ENCODE data around the gene TMEM61. TPM values are rescaled to one million over a fixed set of nuclear protein-coding genes. Genes with fewer than 3 reads are reported as not detected.

The TMEM61 gene
- polyA plus RNA-seq, 1 of the 3 experiments (the other 2 are of a cell fraction) = not detected

DNA sequence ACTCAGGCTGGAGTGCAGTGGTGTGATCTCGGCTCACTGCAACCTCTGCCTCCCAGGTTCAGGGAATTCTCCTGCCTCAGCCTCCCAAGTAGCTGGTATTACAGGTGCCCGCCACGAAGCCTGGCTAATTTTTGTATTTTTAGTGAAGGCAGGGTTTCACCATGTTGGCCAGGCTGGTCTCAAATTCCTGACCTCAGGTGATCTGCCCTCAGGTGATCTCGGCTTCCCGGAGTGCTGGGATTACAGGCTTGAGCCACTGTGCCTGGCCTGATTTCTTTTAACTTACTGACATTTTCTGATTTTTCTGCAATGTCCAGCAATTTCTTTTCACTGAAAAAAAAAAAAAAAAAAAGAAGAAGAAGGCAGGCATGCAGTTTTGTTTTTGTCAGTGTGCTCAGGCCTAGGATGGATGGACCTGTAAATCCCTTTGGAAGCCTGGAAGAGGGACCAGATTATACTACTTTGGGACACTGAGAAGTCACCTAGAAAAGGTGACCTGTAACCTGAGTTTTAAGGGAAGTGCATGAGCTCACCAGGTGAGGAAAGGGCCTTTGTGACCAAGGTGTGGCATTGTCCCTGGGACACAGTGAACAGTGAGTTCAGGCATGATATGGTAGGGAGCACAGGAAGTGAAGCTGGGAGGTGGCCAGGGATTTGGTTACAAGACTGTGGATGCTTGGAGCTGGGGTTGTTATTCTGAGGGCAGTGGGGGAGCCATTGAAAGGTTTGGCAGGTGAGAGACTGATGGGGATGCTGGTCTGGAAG, 2.7 kb upstream of the TMEM61 start (continued):
- TF ChIP-seq, protein P1, sequence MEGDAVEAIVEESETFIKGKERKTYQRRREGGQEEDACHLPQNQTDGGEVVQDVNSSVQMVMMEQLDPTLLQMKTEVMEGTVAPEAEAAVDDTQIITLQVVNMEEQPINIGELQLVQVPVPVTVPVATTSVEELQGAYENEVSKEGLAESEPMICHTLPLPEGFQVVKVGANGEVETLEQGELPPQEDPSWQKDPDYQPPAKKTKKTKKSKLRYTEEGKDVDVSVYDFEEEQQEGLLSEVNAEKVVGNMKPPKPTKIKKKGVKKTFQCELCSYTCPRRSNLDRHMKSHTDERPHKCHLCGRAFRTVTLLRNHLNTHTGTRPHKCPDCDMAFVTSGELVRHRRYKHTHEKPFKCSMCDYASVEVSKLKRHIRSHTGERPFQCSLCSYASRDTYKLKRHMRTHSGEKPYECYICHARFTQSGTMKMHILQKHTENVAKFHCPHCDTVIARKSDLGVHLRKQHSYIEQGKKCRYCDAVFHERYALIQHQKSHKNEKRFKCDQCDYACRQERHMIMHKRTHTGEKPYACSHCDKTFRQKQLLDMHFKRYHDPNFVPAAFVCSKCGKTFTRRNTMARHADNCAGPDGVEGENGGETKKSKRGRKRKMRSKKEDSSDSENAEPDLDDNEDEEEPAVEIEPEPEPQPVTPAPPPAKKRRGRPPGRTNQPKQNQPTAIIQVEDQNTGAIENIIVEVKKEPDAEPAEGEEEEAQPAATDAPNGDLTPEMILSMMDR (IDR thresholded peaks at IDR 0.05) = no peak
- no peak for TF ChIP-seq YY1 (IDR thresholded peaks at IDR 0.05; ENCODE audit: low read depth)
- TF ChIP-seq EZH2phosphoT487 (IDR thresholded peaks at IDR 0.05; ENCODE audit: borderline replicate concordance, low read depth) = no peak
- TF ChIP-seq, protein P2, sequence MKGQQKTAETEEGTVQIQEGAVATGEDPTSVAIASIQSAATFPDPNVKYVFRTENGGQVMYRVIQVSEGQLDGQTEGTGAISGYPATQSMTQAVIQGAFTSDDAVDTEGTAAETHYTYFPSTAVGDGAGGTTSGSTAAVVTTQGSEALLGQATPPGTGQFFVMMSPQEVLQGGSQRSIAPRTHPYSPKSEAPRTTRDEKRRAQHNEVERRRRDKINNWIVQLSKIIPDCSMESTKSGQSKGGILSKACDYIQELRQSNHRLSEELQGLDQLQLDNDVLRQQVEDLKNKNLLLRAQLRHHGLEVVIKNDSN (IDR thresholded peaks at IDR 0.05; ENCODE audit: borderline replicate concordance, low read depth) = no peak
- TF ChIP-seq RCOR1 (IDR thresholded peaks at IDR 0.05; ENCODE audit: low read length) = no peak

DNA sequence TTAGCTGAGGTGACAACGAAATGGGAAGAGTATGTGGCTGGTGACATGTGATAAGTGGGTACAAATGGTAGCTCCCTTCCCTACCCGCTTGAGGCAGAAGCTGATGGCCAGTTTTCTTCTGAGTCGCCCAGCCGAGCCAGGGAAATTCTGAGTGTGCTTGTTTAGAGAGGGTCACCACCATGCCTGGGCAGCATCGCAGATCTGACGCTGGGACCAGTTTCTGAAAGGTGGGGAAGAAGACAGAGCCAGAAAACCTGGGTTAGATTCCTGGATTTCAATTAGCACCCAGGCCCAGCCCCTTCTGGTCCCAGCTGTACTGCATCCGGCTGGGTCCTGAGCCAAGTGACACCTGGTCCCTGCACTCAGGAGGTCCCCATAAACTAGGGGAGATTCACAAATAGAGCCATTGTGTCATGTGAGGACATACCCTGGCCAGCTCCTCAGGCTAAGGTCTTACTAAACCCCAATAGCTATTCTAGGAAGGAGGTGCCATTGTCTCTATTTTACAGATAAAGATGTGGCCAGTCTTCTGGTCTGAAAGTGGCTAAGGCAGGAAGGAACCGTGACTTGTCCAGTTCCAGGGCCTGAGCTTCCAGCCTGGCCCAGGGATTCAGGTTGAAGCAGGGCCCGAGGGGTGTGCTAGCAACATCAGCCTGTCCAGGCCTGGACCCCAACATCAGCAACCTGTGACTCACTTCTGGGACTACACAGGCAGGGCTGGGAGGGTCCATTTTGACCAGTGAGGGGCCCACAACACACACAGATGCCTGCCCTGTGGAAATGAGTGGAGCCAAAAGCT, 1.7 kb upstream of the TMEM61 start:
- no peaks in the 10 kb centered on the region for H4K20me1 ChIP-seq (ENCODE audit: insufficient read depth)
- no peak for TF ChIP-seq NRF1 (IDR thresholded peaks at IDR 0.05; ENCODE audit: low read depth, low read length)
- no peak for TF ChIP-seq FOXM1 (IDR thresholded peaks at IDR 0.05; ENCODE audit: low read depth)
- TF ChIP-seq, protein P3, sequence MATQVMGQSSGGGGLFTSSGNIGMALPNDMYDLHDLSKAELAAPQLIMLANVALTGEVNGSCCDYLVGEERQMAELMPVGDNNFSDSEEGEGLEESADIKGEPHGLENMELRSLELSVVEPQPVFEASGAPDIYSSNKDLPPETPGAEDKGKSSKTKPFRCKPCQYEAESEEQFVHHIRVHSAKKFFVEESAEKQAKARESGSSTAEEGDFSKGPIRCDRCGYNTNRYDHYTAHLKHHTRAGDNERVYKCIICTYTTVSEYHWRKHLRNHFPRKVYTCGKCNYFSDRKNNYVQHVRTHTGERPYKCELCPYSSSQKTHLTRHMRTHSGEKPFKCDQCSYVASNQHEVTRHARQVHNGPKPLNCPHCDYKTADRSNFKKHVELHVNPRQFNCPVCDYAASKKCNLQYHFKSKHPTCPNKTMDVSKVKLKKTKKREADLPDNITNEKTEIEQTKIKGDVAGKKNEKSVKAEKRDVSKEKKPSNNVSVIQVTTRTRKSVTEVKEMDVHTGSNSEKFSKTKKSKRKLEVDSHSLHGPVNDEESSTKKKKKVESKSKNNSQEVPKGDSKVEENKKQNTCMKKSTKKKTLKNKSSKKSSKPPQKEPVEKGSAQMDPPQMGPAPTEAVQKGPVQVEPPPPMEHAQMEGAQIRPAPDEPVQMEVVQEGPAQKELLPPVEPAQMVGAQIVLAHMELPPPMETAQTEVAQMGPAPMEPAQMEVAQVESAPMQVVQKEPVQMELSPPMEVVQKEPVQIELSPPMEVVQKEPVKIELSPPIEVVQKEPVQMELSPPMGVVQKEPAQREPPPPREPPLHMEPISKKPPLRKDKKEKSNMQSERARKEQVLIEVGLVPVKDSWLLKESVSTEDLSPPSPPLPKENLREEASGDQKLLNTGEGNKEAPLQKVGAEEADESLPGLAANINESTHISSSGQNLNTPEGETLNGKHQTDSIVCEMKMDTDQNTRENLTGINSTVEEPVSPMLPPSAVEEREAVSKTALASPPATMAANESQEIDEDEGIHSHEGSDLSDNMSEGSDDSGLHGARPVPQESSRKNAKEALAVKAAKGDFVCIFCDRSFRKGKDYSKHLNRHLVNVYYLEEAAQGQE (IDR thresholded peaks at IDR 0.05; ENCODE audit: low read depth, low read length) = no peak
- no peak for TF ChIP-seq CHD2 (IDR thresholded peaks at IDR 0.05; ENCODE audit: low read length, partially characterized antibody)
- TF ChIP-seq GATA2 (CRISPR knock-in tag; IDR thresholded peaks at IDR 0.05) = no peak
- TF ChIP-seq EP300 (IDR thresholded peaks at IDR 0.05; ENCODE audit: borderline replicate concordance in 1 of 2, low read depth in 1 of 2, low read length in 1 of 2) = no peak
- no peak overlapping the region for H2AFZ ChIP-seq (ENCODE audit: low read depth)
- H3K9ac ChIP-seq = no peak overlapping the region
- no peak overlapping the region for H3K4me2 ChIP-seq
- no peaks in the 10 kb centered on the region; the same call in 1 of the 2 replicates for H3K27me3 ChIP-seq (ENCODE audit: insufficient read depth)
- H3K4me1 ChIP-seq (ENCODE audit: control insufficient read depth in 1 of 2, insufficient read depth in 2 of 2, low read depth in 1 of 2, low read length in 1 of 2) = no peaks in the 10 kb centered on the region; a peak in 1 of 4 replicates
- no peaks in the 10 kb centered on the region for H3F3A ChIP-seq (replicated peaks; ENCODE audit: insufficient read depth)
- H3K36me3 ChIP-seq (replicated peaks in 1 of 2; ENCODE audit: control insufficient read depth in 1 of 2, insufficient read depth in 2 of 2, low read length in 1 of 2) = no peaks in the 10 kb centered on the region
- WGBS (ENCODE audit: low lambda C conversion rate) = 89% methylated on average over 9 of the region's 9 CpGs
- no peaks in the 10 kb centered on the region for H3K9me2 ChIP-seq
- H3K4me3 ChIP-seq (ENCODE audit: low read depth in 2 of 2, low read length in 1 of 2) = no peak overlapping the region
- ChIA-PET POLR2A (no interaction called here), CTCF (interaction anchor here (0.8 to 5.0 kb wide), 5 partner anchors 16 to 43 kb away, joined by 3 to 42 read pairs (median 18); no protein-coding TSS in a partner anchor)
- no peaks in the 10 kb centered on the region for H3K9me3 ChIP-seq
- no peak overlapping the region for H3K27ac ChIP-seq (ENCODE audit: low read depth in 2 of 2, low read length in 1 of 2)
- no peak for DNase-seq
- H3K79me2 ChIP-seq (ENCODE audit: insufficient read depth) = no peaks in the 10 kb centered on the region

All from SK-N-SH (cell line).